ENCODE data around the gene NUP42. TPM values are rescaled to one million over a fixed set of nuclear protein-coding genes. Genes with fewer than 3 reads are reported as not detected.

The NUP42 gene
- total and polyA plus RNA-seq, 9 of the 15 experiments (the other 6 are each of a cell fraction or from before 2014, with no cell fraction given): 41.8 to 86.4 (median 71.2) TPM

DNA sequence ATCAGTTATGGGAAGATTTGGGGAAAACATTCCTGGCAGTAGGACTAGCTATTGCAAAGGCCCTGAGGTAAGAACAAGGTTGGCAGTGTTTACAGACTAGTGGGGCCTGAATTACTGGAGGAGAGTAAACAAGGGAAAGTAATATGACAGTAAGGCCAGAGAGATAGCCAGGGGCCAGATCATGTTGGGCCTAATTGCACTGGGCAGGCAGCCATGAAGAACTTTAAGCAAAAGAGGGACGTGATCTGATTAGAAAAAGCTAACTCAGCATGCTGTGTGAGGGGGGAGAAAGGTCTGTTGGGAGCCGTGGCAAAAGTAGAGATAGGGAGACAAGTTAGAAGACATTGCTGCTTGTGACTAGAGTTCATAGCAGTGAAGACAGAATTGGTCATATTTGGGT lies 9.2 kb downstream of the NUP42 start (continued):
- TF ChIP-seq SAFB2 (IDR thresholded peaks at IDR 0.05; ENCODE audit: borderline replicate concordance, low read depth, low read length, severe bottlenecking): no peak
- TF ChIP-seq ZNF589 (CRISPR knock-in tag; IDR thresholded peaks at IDR 0.05; ENCODE audit: low read depth): no peak
- no peak for TF ChIP-seq TARDBP (IDR thresholded peaks at IDR 0.05)
- no peak for TF ChIP-seq NR4A1 (CRISPR knock-in tag; IDR thresholded peaks at IDR 0.05)
- 0 out of 2 replicates have a peak, but pooled peaks have one; percentile 37 for TF ChIP-seq NR4A1 (tag; IDR thresholded peaks at IDR 0.05)
- TF ChIP-seq, protein P1, sequence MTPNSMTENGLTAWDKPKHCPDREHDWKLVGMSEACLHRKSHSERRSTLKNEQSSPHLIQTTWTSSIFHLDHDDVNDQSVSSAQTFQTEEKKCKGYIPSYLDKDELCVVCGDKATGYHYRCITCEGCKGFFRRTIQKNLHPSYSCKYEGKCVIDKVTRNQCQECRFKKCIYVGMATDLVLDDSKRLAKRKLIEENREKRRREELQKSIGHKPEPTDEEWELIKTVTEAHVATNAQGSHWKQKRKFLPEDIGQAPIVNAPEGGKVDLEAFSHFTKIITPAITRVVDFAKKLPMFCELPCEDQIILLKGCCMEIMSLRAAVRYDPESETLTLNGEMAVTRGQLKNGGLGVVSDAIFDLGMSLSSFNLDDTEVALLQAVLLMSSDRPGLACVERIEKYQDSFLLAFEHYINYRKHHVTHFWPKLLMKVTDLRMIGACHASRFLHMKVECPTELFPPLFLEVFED (CRISPR knock-in tag; conservative IDR thresholded peaks at IDR 0.05): no peak
- no peak for TF ChIP-seq OTX1 (CRISPR knock-in tag; IDR thresholded peaks at IDR 0.05)
- TF ChIP-seq CEBPG (CRISPR knock-in tag; IDR thresholded peaks at IDR 0.05): no peak
- TF ChIP-seq CEBPG (tag; conservative IDR thresholded peaks at IDR 0.05 in 1 of 2, IDR thresholded peaks at IDR 0.05 in 1 of 2): no peak
- peak; percentile 97 for TF ChIP-seq MAFK (IDR thresholded peaks at IDR 0.05; ENCODE audit: low read length)
- no peak for TF ChIP-seq ZFP30 (CRISPR knock-in tag; IDR thresholded peaks at IDR 0.05; ENCODE audit: borderline replicate concordance)
- TF ChIP-seq, protein P2, sequence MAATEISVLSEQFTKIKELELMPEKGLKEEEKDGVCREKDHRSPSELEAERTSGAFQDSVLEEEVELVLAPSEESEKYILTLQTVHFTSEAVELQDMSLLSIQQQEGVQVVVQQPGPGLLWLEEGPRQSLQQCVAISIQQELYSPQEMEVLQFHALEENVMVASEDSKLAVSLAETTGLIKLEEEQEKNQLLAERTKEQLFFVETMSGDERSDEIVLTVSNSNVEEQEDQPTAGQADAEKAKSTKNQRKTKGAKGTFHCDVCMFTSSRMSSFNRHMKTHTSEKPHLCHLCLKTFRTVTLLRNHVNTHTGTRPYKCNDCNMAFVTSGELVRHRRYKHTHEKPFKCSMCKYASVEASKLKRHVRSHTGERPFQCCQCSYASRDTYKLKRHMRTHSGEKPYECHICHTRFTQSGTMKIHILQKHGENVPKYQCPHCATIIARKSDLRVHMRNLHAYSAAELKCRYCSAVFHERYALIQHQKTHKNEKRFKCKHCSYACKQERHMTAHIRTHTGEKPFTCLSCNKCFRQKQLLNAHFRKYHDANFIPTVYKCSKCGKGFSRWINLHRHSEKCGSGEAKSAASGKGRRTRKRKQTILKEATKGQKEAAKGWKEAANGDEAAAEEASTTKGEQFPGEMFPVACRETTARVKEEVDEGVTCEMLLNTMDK (IDR thresholded peaks at IDR 0.05; ENCODE audit: borderline replicate concordance, insufficient read depth, low read depth, low read length, poor library complexity, severe bottlenecking): no peak
- TF ChIP-seq, protein P3, sequence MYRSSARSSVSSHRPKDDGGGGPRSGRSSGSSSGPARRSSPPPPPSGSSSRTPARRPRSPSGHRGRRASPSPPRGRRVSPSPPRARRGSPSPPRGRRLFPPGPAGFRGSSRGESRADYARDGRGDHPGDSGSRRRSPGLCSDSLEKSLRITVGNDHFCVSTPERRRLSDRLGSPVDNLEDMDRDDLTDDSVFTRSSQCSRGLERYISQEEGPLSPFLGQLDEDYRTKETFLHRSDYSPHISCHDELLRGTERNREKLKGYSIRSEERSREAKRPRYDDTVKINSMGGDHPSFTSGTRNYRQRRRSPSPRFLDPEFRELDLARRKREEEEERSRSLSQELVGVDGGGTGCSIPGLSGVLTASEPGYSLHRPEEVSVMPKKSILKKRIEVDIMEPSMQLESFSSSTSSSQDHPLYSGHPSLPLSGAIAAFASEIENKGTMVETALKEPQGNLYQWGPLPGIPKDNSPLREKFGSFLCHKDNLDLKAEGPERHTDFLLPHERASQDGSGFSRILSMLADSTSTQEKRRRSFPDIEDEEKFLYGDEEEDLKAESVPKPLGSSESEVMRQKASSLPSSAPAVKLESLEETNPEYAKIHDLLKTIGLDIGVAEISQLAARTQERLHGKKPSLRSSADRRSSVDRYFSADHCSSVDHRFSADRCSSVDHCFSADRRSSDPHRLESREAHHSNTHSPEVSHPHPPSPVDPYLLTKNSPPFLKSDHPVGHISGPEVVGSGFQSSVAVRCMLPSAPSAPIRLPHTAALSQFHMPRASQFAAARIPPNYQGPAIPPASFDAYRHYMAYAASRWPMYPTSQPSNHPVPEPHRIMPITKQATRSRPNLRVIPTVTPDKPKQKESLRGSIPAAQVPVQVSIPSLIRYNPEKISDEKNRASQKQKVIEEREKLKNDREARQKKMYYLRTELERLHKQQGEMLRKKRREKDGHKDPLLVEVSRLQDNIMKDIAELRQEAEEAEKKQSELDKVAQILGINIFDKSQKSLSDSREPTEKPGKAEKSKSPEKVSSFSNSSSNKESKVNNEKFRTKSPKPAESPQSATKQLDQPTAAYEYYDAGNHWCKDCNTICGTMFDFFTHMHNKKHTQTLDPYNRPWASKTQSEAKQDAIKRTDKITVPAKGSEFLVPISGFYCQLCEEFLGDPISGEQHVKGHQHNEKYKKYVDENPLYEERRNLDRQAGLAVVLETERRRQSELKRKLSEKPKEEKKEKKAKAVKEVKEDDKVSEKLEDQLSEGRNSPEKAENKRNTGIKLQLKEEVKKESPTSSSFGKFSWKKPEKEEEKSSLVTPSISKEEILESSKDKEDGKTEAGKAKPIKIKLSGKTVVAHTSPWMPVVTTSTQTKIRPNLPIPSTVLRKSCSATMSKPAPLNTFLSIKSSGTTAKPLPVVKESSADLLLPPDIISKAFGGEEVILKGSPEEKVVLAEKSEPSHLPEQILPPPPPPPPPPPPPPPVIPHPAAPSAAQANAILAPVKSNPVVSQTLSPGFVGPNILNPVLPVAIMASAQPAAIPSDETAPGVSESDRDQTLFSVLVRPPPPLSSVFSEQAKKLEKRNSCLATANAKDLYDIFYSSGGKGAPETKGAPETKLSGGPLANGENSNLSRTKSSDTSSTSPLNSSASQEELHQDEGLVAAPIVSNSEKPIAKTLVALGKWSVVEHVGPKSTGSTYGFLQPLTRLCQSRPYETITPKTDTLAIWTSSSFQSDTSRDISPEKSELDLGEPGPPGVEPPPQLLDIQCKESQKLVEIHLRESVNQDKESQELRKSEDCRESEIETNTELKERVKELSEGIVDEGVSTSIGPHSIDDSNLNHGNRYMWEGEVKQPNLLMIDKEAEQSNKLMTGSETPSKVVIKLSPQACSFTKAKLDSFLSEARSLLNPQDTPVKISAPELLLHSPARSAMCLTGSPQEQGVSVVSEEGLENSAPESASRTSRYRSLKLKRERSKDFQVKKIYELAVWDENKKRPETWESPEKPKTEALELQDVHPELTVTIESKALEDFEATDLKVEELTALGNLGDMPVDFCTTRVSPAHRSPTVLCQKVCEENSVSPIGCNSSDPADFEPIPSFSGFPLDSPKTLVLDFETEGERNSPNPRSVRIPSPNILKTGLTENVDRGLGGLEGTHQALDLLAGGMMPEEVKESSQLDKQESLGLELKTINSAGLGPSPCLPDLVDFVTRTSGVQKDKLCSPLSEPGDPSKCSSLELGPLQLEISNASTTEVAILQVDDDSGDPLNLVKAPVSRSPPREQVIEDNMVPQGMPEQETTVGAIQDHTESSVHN (IDR thresholded peaks at IDR 0.05; ENCODE audit: borderline replicate concordance in 1 of 2, low read depth in 1 of 2): no peak
- TF ChIP-seq MEIS2 (IDR thresholded peaks at IDR 0.05; ENCODE audit: partially characterized antibody): peak; percentile 40
- TF ChIP-seq, protein P4, sequence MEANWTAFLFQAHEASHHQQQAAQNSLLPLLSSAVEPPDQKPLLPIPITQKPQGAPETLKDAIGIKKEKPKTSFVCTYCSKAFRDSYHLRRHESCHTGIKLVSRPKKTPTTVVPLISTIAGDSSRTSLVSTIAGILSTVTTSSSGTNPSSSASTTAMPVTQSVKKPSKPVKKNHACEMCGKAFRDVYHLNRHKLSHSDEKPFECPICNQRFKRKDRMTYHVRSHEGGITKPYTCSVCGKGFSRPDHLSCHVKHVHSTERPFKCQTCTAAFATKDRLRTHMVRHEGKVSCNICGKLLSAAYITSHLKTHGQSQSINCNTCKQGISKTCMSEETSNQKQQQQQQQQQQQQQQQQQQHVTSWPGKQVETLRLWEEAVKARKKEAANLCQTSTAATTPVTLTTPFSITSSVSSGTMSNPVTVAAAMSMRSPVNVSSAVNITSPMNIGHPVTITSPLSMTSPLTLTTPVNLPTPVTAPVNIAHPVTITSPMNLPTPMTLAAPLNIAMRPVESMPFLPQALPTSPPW (CRISPR knock-in tag; IDR thresholded peaks at IDR 0.05): peak; percentile 94
